Endodermal cell (in vitro differentiated cells): Measurements from ENCODE around the gene CDKN2A. TPM values are rescaled to one million over a fixed set of nuclear protein-coding genes. Genes with fewer than 3 reads are reported as not detected.

Experiments used
- DNase-seq: peaks from one replicate; pipeline ENCODE4 v3.0.0-alpha.2; 2017
- H3K27ac ChIP-seq: 2 replicates; pipeline ENCODE4 v1.5.1; 2013; ENCODE audit warnings: mild to moderate bottlenecking, low read depth, low read length, moderate library complexity
- H3K27me3 ChIP-seq: 2 replicates; pipeline ENCODE4 v1.6.1; 2013; ENCODE audit warnings: mild to moderate bottlenecking, low read length, moderate library complexity; ENCODE audit not compliant: insufficient read depth, control insufficient read depth, poor library complexity, severe bottlenecking
- H3K36me3 ChIP-seq: 2 replicates; pipeline ENCODE4 v1.7.0; 2013; ENCODE audit warnings: mild to moderate bottlenecking, low read length, moderate library complexity; ENCODE audit not compliant: control insufficient read depth, insufficient read depth
- H3K4me1 ChIP-seq: one replicate; pipeline ENCODE4 v1.7.0; 2013; ENCODE audit warnings: low read length; ENCODE audit not compliant: control insufficient read depth, insufficient read depth
- H3K4me3 ChIP-seq: 2 replicates; pipeline ENCODE4 v1.5.1; 2013; ENCODE audit warnings: mild to moderate bottlenecking, low read length, moderate library complexity
- H3K9ac ChIP-seq: 2 replicates; pipeline ENCODE4 v1.6.1; 2013; ENCODE audit warnings: mild to moderate bottlenecking, low read length, moderate library complexity; ENCODE audit not compliant: poor library complexity, severe bottlenecking; ENCODE audit errors: extremely low read depth
- H3K9me3 ChIP-seq: 2 replicates; pipeline ENCODE4 v1.6.1; 2013; ENCODE audit warnings: mild to moderate bottlenecking, low read length, moderate library complexity; ENCODE audit not compliant: control insufficient read depth
- H3K27ac Mint-ChIP-seq: 2 replicates; pipeline ENCODE4 v1.8.0; 2020; ENCODE audit warnings: mixed read lengths
- H3K27me3 Mint-ChIP-seq: 2 replicates; pipeline ENCODE4 v1.8.0; 2021; ENCODE audit warnings: mild to moderate bottlenecking, mixed read lengths; ENCODE audit not compliant: insufficient read depth
- H3K36me3 Mint-ChIP-seq: 2 replicates; pipeline ENCODE4 v1.8.0; 2020; ENCODE audit warnings: low read depth, mixed read lengths
- H3K4me1 Mint-ChIP-seq: 2 replicates; pipeline ENCODE4 v1.8.0; 2020; ENCODE audit warnings: mixed read lengths
- H3K4me3 Mint-ChIP-seq: 2 replicates; pipeline ENCODE4 v1.8.0; 2020; ENCODE audit warnings: mild to moderate bottlenecking, moderate library complexity, mixed read lengths
- H3K9me3 Mint-ChIP-seq: 2 replicates; pipeline ENCODE4 v1.8.0; 2020; ENCODE audit warnings: mild to moderate bottlenecking, mixed read lengths
- CTCF ChIP-seq: fragments of 200-600 bp; sonication (generic); conservative IDR thresholded peaks from 2 replicates; pipeline ENCODE4 v1.5.0; 2021; ENCODE audit warnings: antibody characterized with exemption, mild to moderate bottlenecking
- WGBS, 2 experiments: methylation state at CpG; one replicate each; pipeline versions ENCODE4 v1.1.5 to v1.1.7; 2013; ENCODE audit warnings: missing lambda C conversion rate in 2 of 2, mixed read lengths in 1 of 2; ENCODE audit not compliant: insufficient coverage in 1 of 2, insufficient read length in 1 of 2; 5-methylcytosine and 5-hydroxymethylcytosine counted together
- total RNA-seq, 2 donors: library from RNA; stranded (reverse); fragmentation: NEBNext Ultra II Directional in 1 of 2; extraction: Animal tissue kit (Norgen Biotek cat#: 25700) in 1 of 2; gene quantifications; 2 replicates in 1 of 2; 3 replicates in 1 of 2; pipeline ENCODE4 v1.2.1, GENCODE V29; 2021

CDKN2A gene
- total RNA-seq, 2 donors from 2014 or later: 1.9 to 6.7 TPM

GRCh38 chr9:21997480-21997879, 3.3 kb upstream of the CDKN2A start:
- no peaks in the 10 kb centered on the region for H3K9me3 Mint-ChIP-seq
- H3K4me3 Mint-ChIP-seq: no peak overlapping the region
- Histone ChIP-seq H3K4me1 (no peaks in the 10 kb centered on the region), H3K27me3 (peaks cover 96% of the 10 kb centered on the region), H3K9ac (no peak overlapping the region), H3K36me3 (no peaks in the 10 kb centered on the region), H3K4me3 (no peak overlapping the region), H3K9me3 (no peaks in the 10 kb centered on the region), H3K27ac (no peak overlapping the region)
- DNase-seq: no peak
- H3K4me1 Mint-ChIP-seq: peaks cover 14% of the 10 kb centered on the region
- H3K36me3 Mint-ChIP-seq: no peaks in the 10 kb centered on the region
- peaks cover 88% of the 10 kb centered on the region for H3K27me3 Mint-ChIP-seq
- no peak for TF ChIP-seq CTCF
- WGBS, 2 experiments: 82% methylated on average over 1 of the region's 1 CpG; no CpG with 5 or more reads in 1 of the 2 experiments
- no peak overlapping the region for H3K27ac Mint-ChIP-seq

GRCh38 chr9:21996858-21997257, 2.7 kb upstream of the CDKN2A start:
- Mint-ChIP-seq H3K36me3 (no peaks in the 10 kb centered on the region), H3K27ac (no peak overlapping the region), H3K9me3 (no peaks in the 10 kb centered on the region), H3K4me3 (no peak overlapping the region), H3K27me3 (peaks cover 85% of the 10 kb centered on the region), H3K4me1 (peaks cover 14% of the 10 kb centered on the region)
- Histone ChIP-seq H3K27me3 (peaks cover 96% of the 10 kb centered on the region), H3K4me1 (no peaks in the 10 kb centered on the region), H3K4me3 (no peak overlapping the region), H3K27ac (no peak overlapping the region), H3K9me3 (no peaks in the 10 kb centered on the region), H3K9ac (no peak overlapping the region), H3K36me3 (no peaks in the 10 kb centered on the region)
- DNase-seq: no peak
- 51 to 75% methylated on average over 2 to 5 of the region's 5 CpGs for WGBS, 2 experiments
- TF ChIP-seq CTCF: no peak

- DNase-seq: peak; percentile 75
- Histone ChIP-seq H3K4me1 (no peaks in the 10 kb centered on the region), H3K4me3 (no peak overlapping the region), H3K9ac (no peak overlapping the region), H3K36me3 (no peaks in the 10 kb centered on the region), H3K9me3 (no peaks in the 10 kb centered on the region), H3K27me3 (peaks cover 96% of the 10 kb centered on the region), H3K27ac (no peak overlapping the region)
- H3K9me3 Mint-ChIP-seq: no peaks in the 10 kb centered on the region
- H3K36me3 Mint-ChIP-seq: no peaks in the 10 kb centered on the region
- no peak for TF ChIP-seq CTCF
- peaks cover 14% of the 10 kb centered on the region for H3K4me1 Mint-ChIP-seq
- WGBS, 2 experiments: 15 to 56% methylated on average over 1 to 9 of the region's 9 CpGs
- H3K4me3 Mint-ChIP-seq: peak overlapping the region; percentile 64
- H3K27me3 Mint-ChIP-seq: peaks cover 85% of the 10 kb centered on the region
- no peak overlapping the region for H3K27ac Mint-ChIP-seq
Observed at GRCh38 chr9:21996438-21996837, 2.2 kb upstream of the CDKN2A start.
